Measurements from ENCODE around the gene RER1. TPM values are rescaled to one million over a fixed set of nuclear protein-coding genes. Genes with fewer than 3 reads are reported as not detected.

RER1 gene
- total and polyA plus RNA-seq, 4 donors = 48.8 to 118 (median 89.8) TPM

- WGBS (ENCODE audit: insufficient coverage) = 66% methylated on average over 15 of the region's 18 CpGs
- H3K9me3 ChIP-seq (ENCODE audit: control insufficient read depth, insufficient read depth, low read length) = no peaks in the 10 kb centered on the region
- peaks cover 10% of the 10 kb centered on the region for H3K36me3 ChIP-seq (ENCODE audit: control insufficient read depth, insufficient read depth, low read length)
- H3K27me3 ChIP-seq (ENCODE audit: control insufficient read depth, insufficient read depth, low read length) = peaks cover 10% of the 10 kb centered on the region
- DNase-seq (ENCODE audit: low read depth in 4 of 6, low spot score in 6 of 6) = no peak
- no peak overlapping the region for H3K4me3 ChIP-seq (ENCODE audit: low read depth, low read length)
- no peak overlapping the region for H3K27ac ChIP-seq (ENCODE audit: low read depth, low read length)
- peaks cover 74% of the 10 kb centered on the region for H3K4me1 ChIP-seq (ENCODE audit: control insufficient read depth, insufficient read depth, low read length)
Observed at GRCh38 chr1:2448098-2448445, 56.4 kb downstream of the RER1 start.

- Histone ChIP-seq H3K27me3 (ENCODE audit: control insufficient read depth, insufficient read depth, low read length) (no peaks in the 10 kb centered on the region), H3K36me3 (ENCODE audit: control insufficient read depth, insufficient read depth, low read length) (peaks cover 16% of the 10 kb centered on the region), H3K4me3 (ENCODE audit: low read depth, low read length) (no peak overlapping the region), H3K4me1 (ENCODE audit: control insufficient read depth, insufficient read depth, low read length) (peaks cover 69% of the 10 kb centered on the region), H3K27ac (ENCODE audit: low read depth, low read length) (no peak overlapping the region), H3K9me3 (ENCODE audit: control insufficient read depth, insufficient read depth, low read length) (no peaks in the 10 kb centered on the region)
- DNase-seq (ENCODE audit: low read depth in 4 of 6, low spot score in 6 of 6) = no peak
- WGBS (ENCODE audit: insufficient coverage) = 69% methylated on average over 17 of the region's 23 CpGs
Observed at GRCh38 chr1:2449636-2450454, 58.2 kb downstream of the RER1 start.

GRCh38 chr1:2451741-2452140 lies 60.1 kb downstream of the RER1 start:
- WGBS (ENCODE audit: insufficient coverage) = 39% methylated on average over 17 of the region's 18 CpGs
- Histone ChIP-seq H3K9me3 (ENCODE audit: control insufficient read depth, insufficient read depth, low read length) (no peaks in the 10 kb centered on the region), H3K27me3 (ENCODE audit: control insufficient read depth, insufficient read depth, low read length) (no peaks in the 10 kb centered on the region), H3K36me3 (ENCODE audit: control insufficient read depth, insufficient read depth, low read length) (peaks cover 18% of the 10 kb centered on the region), H3K4me3 (ENCODE audit: low read depth, low read length) (no peak overlapping the region), H3K4me1 (ENCODE audit: control insufficient read depth, insufficient read depth, low read length) (peaks cover 62% of the 10 kb centered on the region), H3K27ac (ENCODE audit: low read depth, low read length) (no peak overlapping the region)
- no peak for DNase-seq (ENCODE audit: low read depth in 4 of 6, low spot score in 6 of 6)

- H3K27me3 ChIP-seq (ENCODE audit: control insufficient read depth, insufficient read depth, low read length) = no peaks in the 10 kb centered on the region
- H3K27ac ChIP-seq (ENCODE audit: low read depth, low read length) = no peak overlapping the region
- H3K9me3 ChIP-seq (ENCODE audit: control insufficient read depth, insufficient read depth, low read length) = no peaks in the 10 kb centered on the region
- no peak overlapping the region for H3K4me3 ChIP-seq (ENCODE audit: low read depth, low read length)
- peaks cover 56% of the 10 kb centered on the region for H3K4me1 ChIP-seq (ENCODE audit: control insufficient read depth, insufficient read depth, low read length)
- peaks cover 17% of the 10 kb centered on the region for H3K36me3 ChIP-seq (ENCODE audit: control insufficient read depth, insufficient read depth, low read length)
- WGBS (ENCODE audit: insufficient coverage) = 51% methylated on average over 15 of the region's 21 CpGs
- no peak for DNase-seq (ENCODE audit: low read depth in 4 of 6, low spot score in 6 of 6)
Observed at GRCh38 chr1:2452201-2452931, 60.7 kb downstream of the RER1 start.

GRCh38 chr1:2452932-2453315 lies 61.3 kb downstream of the RER1 start:
- Histone ChIP-seq H3K27ac (ENCODE audit: low read depth, low read length) (no peak overlapping the region), H3K36me3 (ENCODE audit: control insufficient read depth, insufficient read depth, low read length) (peaks cover 19% of the 10 kb centered on the region), H3K27me3 (ENCODE audit: control insufficient read depth, insufficient read depth, low read length) (no peaks in the 10 kb centered on the region), H3K9me3 (ENCODE audit: control insufficient read depth, insufficient read depth, low read length) (no peaks in the 10 kb centered on the region), H3K4me1 (ENCODE audit: control insufficient read depth, insufficient read depth, low read length) (peaks cover 50% of the 10 kb centered on the region), H3K4me3 (ENCODE audit: low read depth, low read length) (no peak overlapping the region)
- DNase-seq (ENCODE audit: low read depth in 4 of 6, low spot score in 6 of 6) = no peak
- WGBS (ENCODE audit: insufficient coverage) = 80% methylated on average over 15 of the region's 19 CpGs

- Histone ChIP-seq H3K27ac (ENCODE audit: low read depth, low read length) (no peak overlapping the region), H3K4me1 (ENCODE audit: control insufficient read depth, insufficient read depth, low read length) (peaks cover 48% of the 10 kb centered on the region)
- 82% methylated on average over 10 of the region's 10 CpGs for WGBS (ENCODE audit: insufficient coverage)
Observed at GRCh38 chr1:2454227-2454626, 62.6 kb downstream of the RER1 start.

More at GRCh38 chr1:2454227-2454626, 62.6 kb downstream of the RER1 start:
- Histone ChIP-seq H3K36me3 (ENCODE audit: control insufficient read depth, insufficient read depth, low read length) (peaks cover 26% of the 10 kb centered on the region), H3K4me3 (ENCODE audit: low read depth, low read length) (no peak overlapping the region), H3K27me3 (ENCODE audit: control insufficient read depth, insufficient read depth, low read length) (no peaks in the 10 kb centered on the region), H3K9me3 (ENCODE audit: control insufficient read depth, insufficient read depth, low read length) (no peaks in the 10 kb centered on the region)
- DNase-seq (ENCODE audit: low read depth in 4 of 6, low spot score in 6 of 6) = no peak

Other genes starting within 250 kb of the RER1 start
- 10 to 100 TPM; 15.5 to 27.3 TPM for gene FAAP20, start 197.1 kb upstream of the RER1 start, total RNA-seq
- gene FAAP20, start 197.1 kb upstream of the RER1 start, polyA plus RNA-seq (ENCODE audit: insufficient read length in 2 of 2) = 10 to 100 TPM; 87.2 to 96.8 TPM
- 10 to 100 TPM; 20.0 to 23.0 TPM for gene SKI, start 163.5 kb upstream of the RER1 start, total RNA-seq
- 10 to 100 TPM; 69.4 to 72.3 TPM for gene SKI, start 163.5 kb upstream of the RER1 start, polyA plus RNA-seq (ENCODE audit: insufficient read length in 2 of 2)
- gene MORN1, start 287 bp upstream of the RER1 start, total RNA-seq = 10 to 100 TPM in 1 of 2 donors, 1 to 10 TPM in 1; 8.4 to 17.5 TPM
- gene MORN1, start 287 bp upstream of the RER1 start, polyA plus RNA-seq (ENCODE audit: insufficient read length in 2 of 2) = 10 to 100 TPM; 10.6 to 15.0 TPM
- gene PEX10, start 20.7 kb downstream of the RER1 start, total RNA-seq = 10 to 100 TPM; 17.7 to 28.3 TPM
- gene PEX10, start 20.7 kb downstream of the RER1 start, polyA plus RNA-seq (ENCODE audit: insufficient read length in 2 of 2) = 10 to 100 TPM; 35.1 to 36.9 TPM
- gene PLCH2, start 84.4 kb downstream of the RER1 start, total RNA-seq = 1 to 10 TPM; 3.3 to 7.1 TPM
- 10 to 100 TPM; 17.2 to 19.0 TPM for gene PLCH2, start 84.4 kb downstream of the RER1 start, polyA plus RNA-seq (ENCODE audit: insufficient read length in 2 of 2)
- gene PANK4, start 134.8 kb downstream of the RER1 start, total RNA-seq = 10 to 100 TPM; 25.7 to 29.0 TPM
- gene PANK4, start 134.8 kb downstream of the RER1 start, polyA plus RNA-seq (ENCODE audit: insufficient read length in 2 of 2) = 10 to 100 TPM; 35.5 to 37.9 TPM
- gene HES5, start 138.4 kb downstream of the RER1 start, total RNA-seq = 10 to 100 TPM; 13.1 to 14.1 TPM
- gene HES5, start 138.4 kb downstream of the RER1 start, polyA plus RNA-seq (ENCODE audit: insufficient read length in 2 of 2) = 10 to 100 TPM; 24.1 to 28.6 TPM
- gene TNFRSF14, start 164.5 kb downstream of the RER1 start, total RNA-seq = 10 to 100 TPM in 1 of 2 donors, 1 to 10 TPM in 1; 7.2 to 20.4 TPM
- 10 to 100 TPM in 1 of 2 donors, 1 to 10 TPM in 1; 8.4 to 16.3 TPM for gene TNFRSF14, start 164.5 kb downstream of the RER1 start, polyA plus RNA-seq (ENCODE audit: insufficient read length in 2 of 2)
- gene PRXL2B, start 194.9 kb downstream of the RER1 start, total RNA-seq = 10 to 100 TPM; 19.0 to 21.1 TPM
- gene PRXL2B, start 194.9 kb downstream of the RER1 start, polyA plus RNA-seq (ENCODE audit: insufficient read length in 2 of 2) = 10 to 100 TPM; 82.8 to 85.9 TPM
- gene MMEL1, start 241.2 kb downstream of the RER1 start, total RNA-seq = 1 to 10 TPM; 2.9 to 3.9 TPM
- 1 to 10 TPM; 2.3 TPM for gene MMEL1, start 241.2 kb downstream of the RER1 start, polyA plus RNA-seq (ENCODE audit: insufficient read length in 2 of 2)

Measured in spinal cord (tissue), 10 donors.